Subcutaneous abdominal adipose tissue (tissue), 5 donors: Measurements from ENCODE around the gene CCDC39.

Experiments used
- H3K27ac ChIP-seq: one replicate; pipeline ENCODE4 v1.7.0; 2013; ENCODE audit warnings: low read depth, mild to moderate bottlenecking, inconsistent platforms, low read length, moderate library complexity
- H3K27me3 ChIP-seq, 5 donors: one replicate each; pipeline ENCODE4 v1.7.0; 2013; ENCODE audit warnings: low read length in 5 of 5, inconsistent platforms in 1 of 5; ENCODE audit not compliant: control insufficient read depth in 5 of 5, insufficient read depth in 4 of 5
- H3K36me3 ChIP-seq, 5 donors: one replicate each; pipeline ENCODE4 v1.7.0; 2013; ENCODE audit warnings: low read length in 5 of 5; ENCODE audit not compliant: control insufficient read depth in 5 of 5, insufficient read depth in 5 of 5
- H3K4me1 ChIP-seq, 5 donors: one replicate each; pipeline ENCODE4 v1.7.0; 2013; ENCODE audit warnings: low read length in 5 of 5, mild to moderate bottlenecking in 3 of 5, moderate library complexity in 1 of 5; ENCODE audit not compliant: control insufficient read depth in 5 of 5, insufficient read depth in 5 of 5
- H3K4me3 ChIP-seq, 5 donors: one replicate each; pipeline ENCODE4 v1.7.0; 2013; ENCODE audit warnings: low read length in 5 of 5, low read depth in 1 of 5
- H3K9ac ChIP-seq, 5 donors: one replicate each; pipeline ENCODE4 v1.7.0; 2013; ENCODE audit warnings: low read length in 5 of 5, mild to moderate bottlenecking in 4 of 5, moderate library complexity in 3 of 5
- H3K9me3 ChIP-seq, 5 donors: one replicate each; pipeline ENCODE4 v1.7.0; 2013; ENCODE audit warnings: low read length in 5 of 5; ENCODE audit not compliant: control insufficient read depth in 5 of 5
- donor health status: healthy.
- donor health status: healthy.
- donor health status: healthy.
- donor health status: healthy.
- donor health status: healthy.

CCDC39 gene

GRCh38 chr3:180570238-180570637 lies 109.1 kb downstream of the CCDC39 start:
- no peaks in the 10 kb centered on the region for H3K27me3 ChIP-seq
- no peak overlapping the region for H3K4me3 ChIP-seq
- no peak overlapping the region for H3K9ac ChIP-seq
- no peaks in the 10 kb centered on the region for H3K9me3 ChIP-seq
- H3K27ac ChIP-seq = no peak overlapping the region
- H3K4me1 ChIP-seq = peaks cover 0 to 6% (median 0%) of the 10 kb centered on the region in 5 donors
- H3K36me3 ChIP-seq = no peaks in the 10 kb centered on the region

- H3K9ac ChIP-seq = no peak overlapping the region
- H3K4me3 ChIP-seq = no peak overlapping the region
- H3K27ac ChIP-seq = no peak overlapping the region
These were observed 114.6 kb downstream of the CCDC39 start for GRCh38 chr3:180564676-180565075.

More at GRCh38 chr3:180564676-180565075, 114.6 kb downstream of the CCDC39 start:
- H3K36me3 ChIP-seq = no peaks in the 10 kb centered on the region
- no peaks in the 10 kb centered on the region for H3K27me3 ChIP-seq
- H3K4me1 ChIP-seq = peaks cover 0 to 10% (median 0%) of the 10 kb centered on the region in 5 donors
- H3K9me3 ChIP-seq = peaks cover 0 to 7% (median 6%) of the 10 kb centered on the region in 5 donors
